Left colon (tissue), 2 donors: Measurements from ENCODE around the gene EFHD1. TPM values are rescaled to one million over a fixed set of nuclear protein-coding genes. Genes with fewer than 3 reads are reported as not detected.
"Not testable (repeated sequence)": the region's sequence is repeated elsewhere in the genome, so short reads cannot be mapped to it uniquely, and the experiment has no call there.

Experiments used
- ATAC-seq: fragments of 200-7000 bp; cut with Tn5 transposase; one replicate; pipeline ENCODE4 v1.9.1; 2020; ENCODE audit warnings: mild to moderate bottlenecking, moderate library complexity
- DNase-seq, 2 donors: peaks; one replicate each; pipeline ENCODE4 v3.0.0-alpha.2; 2020
- intact Hi-C, 2 donors: fragments of 100-400 bp; cut with DNase I in 1 of 2; cut with micrococcal nuclease in 1 of 2; formaldehyde crosslinking; loops; one replicate each; pipeline versions ENCODE4 v1.11.2 to v1.14.0; 2022; cut with DNase I, micrococcal nuclease
- total RNA-seq, 2 donors: library from RNA; stranded (reverse); fragmentation: NEBNext Ultra II Directional; extraction: Animal tissue kit (Norgen Biotek cat#: 25700); gene quantifications; one replicate each; pipeline ENCODE4 v1.2.1, GENCODE V29; 2021
- donor health status: DM: no; HTN: no; CAD: no.
- donor health status: DM: yes; HTN: yes; CAD: no.

EFHD1 gene
- total RNA-seq, 2 donors from 2014 or later, result 2.7 TPM

GRCh38 chr2:232680006-232680405 lies 46.6 kb downstream of the EFHD1 start:
- DNase-seq, result no peak
- ATAC-seq, result no peak
- intact Hi-C loops, result no loop called here

DNA sequence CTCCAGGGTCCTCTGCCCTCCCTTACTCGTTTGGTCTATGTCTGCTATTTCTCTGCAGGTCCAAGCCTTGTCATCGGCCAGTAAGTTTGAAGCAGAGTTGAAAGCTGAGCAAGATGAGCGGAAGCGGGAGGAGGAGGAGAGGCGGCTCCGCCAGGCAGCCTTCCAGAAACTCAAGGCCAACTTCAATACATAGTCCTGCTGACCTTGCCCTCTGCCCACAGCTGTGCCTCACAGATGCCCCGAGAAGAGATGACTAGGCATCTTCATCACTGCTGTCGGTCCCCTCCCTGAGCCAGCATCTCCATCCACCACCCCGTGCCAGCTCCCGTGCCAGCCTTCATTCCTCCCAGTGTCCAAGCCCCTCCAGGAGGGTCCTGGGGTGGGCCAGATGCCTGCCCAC lies 48.1 kb downstream of the EFHD1 start:
- DNase-seq, result no peak
- intact Hi-C loops, result no loop called here
- ATAC-seq, result no peak

DNA sequence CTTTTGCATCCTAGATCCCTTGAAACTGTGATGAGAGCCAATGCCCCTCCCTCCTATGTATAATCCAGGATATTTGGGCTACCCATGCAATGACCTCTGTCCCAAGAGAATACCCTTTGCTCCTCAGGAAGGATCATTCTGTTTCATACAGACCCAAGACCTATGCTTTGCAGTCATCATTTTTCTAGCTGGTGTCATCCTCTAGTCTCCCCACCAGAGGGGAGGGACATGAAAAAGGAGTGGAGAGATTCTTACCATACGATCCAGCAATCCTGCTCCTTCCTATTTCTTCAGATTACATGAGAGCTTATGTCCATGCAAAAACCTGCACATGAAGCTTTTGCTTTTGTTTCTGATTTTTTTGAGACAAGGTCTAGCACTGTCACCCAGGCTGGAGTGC lies 50.0 kb downstream of the EFHD1 start:
- DNase-seq (no peak), ATAC-seq (no peak)
- intact Hi-C loops, result no loop called here

- intact Hi-C loops, ATAC-seq, DNase-seq: not testable (repeated sequence)
Measured at GRCh38 chr2:232685391-232685790, 52.0 kb downstream of the EFHD1 start.

- intact Hi-C loops, result no loop called here
- DNase-seq, result no peak
- ATAC-seq, result no peak
Measured at GRCh38 chr2:232687382-232688160, 54.2 kb downstream of the EFHD1 start.

- DNase-seq, result no peak
- ATAC-seq, result no peak
- intact Hi-C loops, result no loop called here
Measured at GRCh38 chr2:232688201-232688600, 54.8 kb downstream of the EFHD1 start.

- peak in 1 of 2 donors; percentile 39 for DNase-seq
- ATAC-seq, result peak; percentile 43
- intact Hi-C loops, result no loop called here
Measured at GRCh38 chr2:232689152-232689910, 55.9 kb downstream of the EFHD1 start.

DNA sequence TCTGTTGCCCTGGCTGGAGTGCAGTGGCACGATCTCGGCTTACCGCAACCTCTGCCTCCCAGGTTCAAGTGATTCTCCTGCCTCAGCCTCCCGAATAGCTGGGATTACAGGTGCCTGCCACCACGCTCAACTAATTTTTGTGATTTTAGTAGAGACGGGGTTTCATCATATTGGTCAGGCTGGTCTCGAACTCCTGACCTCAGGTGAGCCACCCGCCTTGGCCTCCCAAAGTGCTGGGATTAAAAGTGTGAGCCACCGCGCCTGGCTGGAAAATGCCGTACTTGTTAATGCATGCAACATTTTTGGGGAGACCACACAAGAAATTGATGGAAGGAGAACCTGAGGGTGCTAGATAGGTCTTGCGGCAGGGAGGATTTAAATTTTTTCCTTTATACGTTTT lies 57.7 kb downstream of the EFHD1 start:
- DNase-seq, ATAC-seq, intact Hi-C loops: not testable (repeated sequence)

- no peak for ATAC-seq
Measured at GRCh38 chr2:232693344-232693743, 59.9 kb downstream of the EFHD1 start.

GRCh38 chr2:232696609-232697058 lies 63.2 kb downstream of the EFHD1 start:
- DNase-seq (no peak), ATAC-seq (no peak)
- intact Hi-C loops, result no loop called here

More at GRCh38 chr2:232693344-232693743, 59.9 kb downstream of the EFHD1 start:
- DNase-seq, result no peak
- intact Hi-C loops, result no loop called here

- ATAC-seq (peak; percentile 94), DNase-seq (peak; percentile 97 to 98)
- intact Hi-C loops, result no loop called here
Measured at GRCh38 chr2:232697059-232697806, 63.8 kb downstream of the EFHD1 start, which contains the start of gene GIGYF2. Gene GIGYF2, plus strand, starts transcription at chr2:232697331. Its CDS starts 37,867 bp downstream, at chr2:232735198.

GRCh38 chr2:232697807-232698110 lies 64.4 kb downstream of the EFHD1 start:
- ATAC-seq (no peak), DNase-seq (no peak)
- intact Hi-C loops, result no loop called here

DNA sequence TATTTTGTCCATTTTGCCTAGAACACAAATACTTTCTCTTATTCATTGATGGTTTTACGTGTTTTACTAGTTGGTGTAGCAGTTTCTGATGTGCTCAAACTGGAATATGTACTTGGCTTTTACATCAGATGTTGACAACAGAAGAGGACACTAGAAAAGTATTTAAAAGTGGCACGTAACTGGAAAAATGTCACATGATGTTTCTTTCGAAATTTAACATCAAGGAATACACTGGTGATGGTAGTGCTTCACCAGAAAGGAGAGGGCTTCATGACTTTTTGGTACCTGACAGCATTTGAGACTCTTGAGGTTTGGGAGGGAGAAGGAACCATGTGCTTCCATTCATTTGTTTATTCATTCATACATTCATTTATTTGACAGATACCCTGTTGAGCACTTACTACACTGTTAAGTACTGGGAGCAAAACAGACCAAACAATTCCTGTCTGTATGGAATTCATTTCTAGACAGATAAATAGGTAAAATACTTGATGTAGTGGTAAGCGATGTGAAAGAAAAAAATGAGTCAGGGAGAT lies 65.2 kb downstream of the EFHD1 start:
- intact Hi-C loops, result no loop called here
- ATAC-seq (no peak), DNase-seq (no peak)

DNA sequence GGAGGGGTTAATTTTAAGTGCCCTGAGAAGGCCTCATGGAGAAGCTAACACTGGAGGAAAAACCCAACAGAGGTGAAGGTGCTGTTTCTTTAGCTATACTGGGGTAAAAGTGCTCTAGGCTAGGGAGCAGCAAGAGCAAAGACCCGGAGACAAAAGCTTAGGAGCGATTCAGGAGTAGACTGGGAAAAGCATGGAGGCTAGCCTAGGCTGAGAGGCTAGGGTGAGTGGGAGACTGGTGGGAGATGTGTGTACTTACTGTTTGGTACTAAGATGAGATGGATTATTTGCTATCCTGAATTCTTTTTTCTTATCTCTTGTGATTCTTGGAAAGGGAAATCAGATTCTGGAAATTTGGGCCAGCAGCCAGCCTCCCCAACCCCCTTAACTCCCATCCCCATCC lies 65.7 kb downstream of the EFHD1 start:
- intact Hi-C loops, result no loop called here
- ATAC-seq (no peak), DNase-seq (no peak)

DNA sequence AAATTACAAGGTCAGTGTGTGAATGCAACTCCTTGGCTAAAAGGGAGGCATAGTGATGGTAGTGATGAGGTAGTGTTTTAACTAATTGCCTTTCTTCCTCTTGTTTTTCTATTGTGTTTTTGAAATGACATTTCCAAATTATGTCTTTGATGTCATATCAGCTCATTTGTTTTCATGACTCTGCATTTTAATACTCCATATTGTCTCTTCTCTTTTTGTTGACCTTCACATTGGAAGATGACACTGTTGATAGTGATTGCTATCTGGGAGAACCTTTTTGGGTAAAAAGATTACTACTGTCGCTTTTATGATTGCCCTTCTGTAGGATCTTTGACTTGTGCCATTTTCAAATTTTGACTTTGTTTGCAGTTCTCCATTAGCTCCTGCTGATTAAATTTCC lies 66.8 kb downstream of the EFHD1 start:
- ATAC-seq, result no peak
- intact Hi-C loops, result no loop called here
- DNase-seq, result no peak

- DNase-seq (no peak), ATAC-seq (no peak)
- intact Hi-C loops, result no loop called here
Measured at GRCh38 chr2:232707076-232707475, 73.7 kb downstream of the EFHD1 start.

GRCh38 chr2:232713505-232713904 lies 80.1 kb downstream of the EFHD1 start:
- intact Hi-C loops, result no loop called here
- no peak for DNase-seq
- ATAC-seq, result no peak

DNA sequence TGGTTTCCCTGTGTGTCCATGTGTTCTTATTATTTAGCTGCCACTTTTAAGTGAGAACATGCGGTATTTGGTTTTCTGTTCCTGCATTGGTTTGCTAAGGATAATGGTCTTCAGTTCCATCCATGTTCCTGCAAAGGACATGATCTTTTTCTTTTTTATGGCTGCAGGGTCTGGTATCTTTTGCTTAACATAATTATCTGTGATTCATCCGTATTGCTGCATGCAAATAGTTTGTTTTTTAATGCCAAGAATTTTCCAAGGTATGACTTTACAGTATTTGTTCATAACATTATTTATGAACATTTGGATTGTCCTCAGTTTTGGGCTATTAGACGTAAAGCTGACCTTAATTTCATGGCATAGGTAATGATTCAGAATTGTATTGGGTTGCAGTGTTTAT lies 81.6 kb downstream of the EFHD1 start:
- intact Hi-C loops, result no loop called here

DNA sequence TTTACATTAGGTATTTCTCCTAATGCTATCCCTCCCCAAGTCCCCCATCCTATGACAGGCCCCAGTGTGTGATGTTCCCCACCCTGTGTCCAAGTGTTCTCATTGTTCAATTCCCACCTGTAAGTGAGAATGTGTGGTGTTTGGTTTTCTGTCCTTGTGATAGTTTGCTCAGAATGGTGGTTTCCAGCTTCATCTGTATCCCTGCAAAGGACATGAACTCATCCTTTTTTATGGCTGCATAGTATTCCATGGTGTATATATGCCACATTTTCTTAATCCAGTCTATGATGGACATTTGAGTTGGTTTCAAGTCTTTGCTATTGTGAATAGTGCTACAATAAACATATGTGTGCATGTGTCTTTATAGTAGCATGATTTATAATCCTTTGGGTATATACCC lies 86.7 kb downstream of the EFHD1 start:
- DNase-seq, ATAC-seq, intact Hi-C loops: not testable (repeated sequence)

More for the DNA sequence above, 81.6 kb downstream of the EFHD1 start:
- ATAC-seq (no peak), DNase-seq (no peak)
